Gastrocnemius medialis (tissue), 4 donors: ENCODE measurements around the gene PAPSS1.

Experiments
- CTCF ChIP-seq, 5 experiments: fragments of 450-650 bp in 3 of 5; fragments of 200-600 bp in 2 of 5; sonication (generic) in 2 of 5; IDR thresholded peaks in 4 of 5; conservative IDR thresholded peaks in 1 of 5; 1 replicate in 4 of 5; 2 replicates in 1 of 5; pipeline ENCODE4 v1.5.1; 2016 to 2019; ENCODE audit warnings: antibody characterized with exemption in 5 of 5, mild to moderate bottlenecking in 3 of 5, moderate library complexity in 3 of 5
- POLR2A ChIP-seq, 2 donors: fragments of 450-650 bp; IDR thresholded peaks; one replicate each; pipeline ENCODE4 v1.6.1; 2017; ENCODE audit warnings: antibody characterized with exemption in 2 of 2, mild to moderate bottlenecking in 2 of 2, moderate library complexity in 2 of 2

DNA sequence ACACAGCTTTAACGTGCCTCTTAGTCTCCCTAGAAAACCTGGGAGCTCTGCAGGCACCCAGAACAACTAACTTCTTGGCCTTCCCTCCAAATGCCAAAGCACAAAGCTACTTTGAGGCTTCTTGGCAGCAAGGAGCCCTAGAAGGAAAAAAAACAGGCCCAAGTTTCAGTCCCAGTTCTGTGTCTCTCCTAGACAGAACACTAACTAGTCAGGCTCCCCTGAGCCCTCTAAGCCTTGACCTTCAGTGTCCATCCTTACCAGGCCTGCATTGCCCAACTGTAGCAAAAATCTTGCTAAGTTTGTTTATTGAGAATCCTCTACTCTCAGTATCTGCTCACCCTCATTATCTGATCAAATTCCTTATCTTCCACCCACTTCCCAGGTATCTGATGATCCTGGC, 79.2 kb downstream of the PAPSS1 start:
- TF ChIP-seq CTCF (IDR thresholded peaks at IDR 0.05 in 4 of 5, conservative IDR thresholded peaks at IDR 0.05 in 1 of 5): no peak
- no peak for TF ChIP-seq POLR2A (IDR thresholded peaks at IDR 0.05)
